Effector memory CD4-positive, alpha-beta T cell (primary cell): ENCODE measurements around the gene DBX1.
"Not testable (repeated sequence)": the region's sequence is repeated elsewhere in the genome, so short reads cannot be mapped to it uniquely, and the experiment has no call there.

Experiments used
- DNase-seq, 3 donors: peaks; one replicate each; pipeline ENCODE4 v3.0.0-alpha.2; 2020
- H3K27ac ChIP-seq: 2 replicates; pipeline ENCODE4 v1.7.0; 2013; ENCODE audit warnings: mild to moderate bottlenecking, low read length, moderate library complexity; ENCODE audit not compliant: insufficient read depth, poor library complexity, severe bottlenecking
- H3K27me3 ChIP-seq: replicated peaks from 2 replicates; pipeline ENCODE4 v1.7.0; 2013; ENCODE audit warnings: mild to moderate bottlenecking, low read length; ENCODE audit not compliant: insufficient read depth, control insufficient read depth, poor library complexity, severe bottlenecking
- H3K36me3 ChIP-seq: 2 replicates; pipeline ENCODE4 v1.7.0; 2013; ENCODE audit warnings: mild to moderate bottlenecking, low read length, moderate library complexity; ENCODE audit not compliant: control insufficient read depth, insufficient read depth
- H3K4me1 ChIP-seq: 2 replicates; pipeline ENCODE4 v1.7.0; 2013; ENCODE audit warnings: low read length, mild to moderate bottlenecking; ENCODE audit not compliant: control insufficient read depth, insufficient read depth, poor library complexity, severe bottlenecking
- H3K4me3 ChIP-seq: 2 replicates; pipeline ENCODE4 v1.7.0; 2013; ENCODE audit warnings: low read length, low read depth, mild to moderate bottlenecking; ENCODE audit not compliant: insufficient read depth, poor library complexity, severe bottlenecking
- H3K9me3 ChIP-seq: 2 replicates; pipeline ENCODE4 v1.7.0; 2013; ENCODE audit warnings: mild to moderate bottlenecking, low read length, moderate library complexity; ENCODE audit not compliant: control insufficient read depth

DBX1 gene

GRCh38 chr11:20154381-20154780 lies 5.9 kb downstream of the DBX1 start:
- Histone ChIP-seq H3K27ac (no peak overlapping the region), H3K27me3 (peaks cover 19% of the 10 kb centered on the region), H3K36me3 (no peaks in the 10 kb centered on the region), H3K9me3 (no peaks in the 10 kb centered on the region), H3K4me1 (peaks cover 20% of the 10 kb centered on the region), H3K4me3 (no peak overlapping the region)
- no peak for DNase-seq

- no peak for DNase-seq
- H3K27ac ChIP-seq: no peak overlapping the region
- no peaks in the 10 kb centered on the region for H3K27me3 ChIP-seq
- no peak overlapping the region for H3K4me3 ChIP-seq
- H3K9me3 ChIP-seq: no peaks in the 10 kb centered on the region
- H3K36me3 ChIP-seq: no peaks in the 10 kb centered on the region
- H3K4me1 ChIP-seq: no peaks in the 10 kb centered on the region
Observed at GRCh38 chr11:20138707-20139106, 21.6 kb downstream of the DBX1 start.

- Histone ChIP-seq H3K9me3 (no peaks in the 10 kb centered on the region), H3K4me3 (no peak overlapping the region), H3K4me1 (no peaks in the 10 kb centered on the region), H3K27me3 (no peaks in the 10 kb centered on the region), H3K36me3 (no peaks in the 10 kb centered on the region), H3K27ac (no peak overlapping the region)
- DNase-seq: no peak
Observed at GRCh38 chr11:20137637-20138036, 22.6 kb downstream of the DBX1 start.

- Histone ChIP-seq H3K9me3 (no peaks in the 10 kb centered on the region), H3K4me3 (no peak overlapping the region), H3K36me3 (no peaks in the 10 kb centered on the region), H3K4me1 (peaks cover 3% of the 10 kb centered on the region), H3K27me3 (no peaks in the 10 kb centered on the region), H3K27ac (no peak overlapping the region)
- DNase-seq: no peak
Observed at GRCh38 chr11:20134991-20135736, 25.1 kb downstream of the DBX1 start.

GRCh38 chr11:20132667-20133039 lies 27.6 kb downstream of the DBX1 start:
- Histone ChIP-seq H3K9me3 (no peaks in the 10 kb centered on the region), H3K4me1 (peaks cover 3% of the 10 kb centered on the region), H3K4me3 (peak overlapping the region; percentile 55), H3K27ac (no peak overlapping the region), H3K36me3 (no peaks in the 10 kb centered on the region), H3K27me3 (no peaks in the 10 kb centered on the region)
- DNase-seq: no peak

GRCh38 chr11:20131788-20132666 lies 28.2 kb downstream of the DBX1 start:
- peak overlapping the region; percentile 55 for H3K4me3 ChIP-seq
- peak in 1 of 3 donors; percentile 4 for DNase-seq
- no peaks in the 10 kb centered on the region for H3K27me3 ChIP-seq
- peaks cover 3% of the 10 kb centered on the region for H3K4me1 ChIP-seq
- no peaks in the 10 kb centered on the region for H3K9me3 ChIP-seq
- H3K27ac ChIP-seq: no peak overlapping the region
- no peaks in the 10 kb centered on the region for H3K36me3 ChIP-seq

GRCh38 chr11:20129665-20130064 lies 30.6 kb downstream of the DBX1 start:
- no peaks in the 10 kb centered on the region for H3K9me3 ChIP-seq
- H3K4me1 ChIP-seq: peaks cover 3% of the 10 kb centered on the region
- no peaks in the 10 kb centered on the region for H3K36me3 ChIP-seq
- no peaks in the 10 kb centered on the region for H3K27me3 ChIP-seq
- H3K27ac ChIP-seq: no peak overlapping the region
- H3K4me3 ChIP-seq: no peak overlapping the region
- no peak for DNase-seq

GRCh38 chr11:20128528-20128825 lies 31.8 kb downstream of the DBX1 start:
- not testable (repeated sequence) for H3K27me3 ChIP-seq, H3K4me1 ChIP-seq, H3K4me3 ChIP-seq, H3K36me3 ChIP-seq, H3K27ac ChIP-seq, DNase-seq, H3K9me3 ChIP-seq

- H3K4me3 ChIP-seq: no peak overlapping the region
- no peaks in the 10 kb centered on the region for H3K36me3 ChIP-seq
- no peaks in the 10 kb centered on the region for H3K27me3 ChIP-seq
- H3K27ac ChIP-seq: no peak overlapping the region
- peaks cover 3% of the 10 kb centered on the region for H3K4me1 ChIP-seq
- DNase-seq: peak; percentile 35 to 58 (median 39)
- no peaks in the 10 kb centered on the region for H3K9me3 ChIP-seq
Observed at GRCh38 chr11:20127671-20128527, 32.4 kb downstream of the DBX1 start.
